Left lung (tissue), 10 donors: ENCODE data around the gene SS18L1. TPM values are rescaled to one million over a fixed set of nuclear protein-coding genes. Genes with fewer than 3 reads are reported as not detected.

Experiments
- ATAC-seq: fragments of 200-7000 bp; cut with Tn5 transposase; one replicate; pipeline ENCODE4 v1.9.1; 2020; ENCODE audit warnings: moderate library complexity
- DNase-seq, 4 donors: peaks; one replicate each; pipeline ENCODE4 v3.0.0-alpha.2; 2013 to 2020
- H3K27ac ChIP-seq, 2 donors: fragments of 200-600 bp; sonication (generic) in 1 of 2; one replicate each; pipeline versions ENCODE4 v1.5.0 to v1.8.0; 2020 to 2021
- H3K27me3 ChIP-seq, 2 donors: fragments of 200-600 bp; sonication (generic) in 1 of 2; one replicate each; pipeline versions ENCODE4 v1.5.0 to v1.8.0; 2020 to 2021
- H3K36me3 ChIP-seq, 2 donors: fragments of 200-600 bp; sonication (generic) in 1 of 2; one replicate each; pipeline versions ENCODE4 v1.5.0 to v1.8.0; 2020 to 2021
- H3K4me1 ChIP-seq, 2 donors: fragments of 200-600 bp; one replicate each; pipeline ENCODE4 v1.8.0; 2021
- H3K4me3 ChIP-seq, 2 donors: fragments of 200-600 bp; sonication (generic) in 1 of 2; one replicate each; pipeline versions ENCODE4 v1.5.0 to v1.8.0; 2020 to 2021; ENCODE audit warnings: mild to moderate bottlenecking in 1 of 2
- H3K9me3 ChIP-seq, 2 donors: fragments of 200-600 bp; sonication (generic) in 1 of 2; one replicate each; pipeline versions ENCODE4 v1.5.0 to v1.8.0; 2020 to 2021
- CTCF ChIP-seq, 2 donors: fragments of 200-600 bp; sonication (generic) in 1 of 2; IDR thresholded peaks; one replicate each; pipeline versions ENCODE4 v1.5.0 to v1.8.0; 2021; ENCODE audit warnings: antibody characterized with exemption in 2 of 2
- intact Hi-C, 2 donors: fragments of 100-400 bp; cut with DNase I; formaldehyde crosslinking; loops; one replicate each; pipeline versions ENCODE4 v1.11.2 to v1.14.2; 2022
- polyA plus RNA-seq, 6 donors: library from polyadenylated mRNA; unstranded; fragments of 120-200 nt; gene quantifications; one replicate each; pipeline ENCODE4 v1.2.1, GENCODE V29; 2013; ENCODE audit not compliant: insufficient read length in 6 of 6
- total RNA-seq, 2 donors: library from RNA; stranded (reverse); fragmentation: NEBNext Ultra II Directional; extraction: Animal tissue kit (Norgen Biotek cat#: 25700); gene quantifications; one replicate each; pipeline ENCODE4 v1.2.1, GENCODE V29; 2021
- donor health status: DM: no; HTN: yes; CAD: no.
- donor health status: DM: no; HTN: no; CAD: no.

SS18L1 gene
- total and polyA plus RNA-seq, 8 donors, result 14.6 to 30.0 (median 21.7) TPM

- ATAC-seq, result no peak
- Histone ChIP-seq H3K27ac (no peak overlapping the region), H3K36me3 (peaks cover 3 to 88% of the 10 kb centered on the region in 2 donors), H3K9me3 (no peaks in the 10 kb centered on the region), H3K4me1 (no peaks in the 10 kb centered on the region), H3K27me3 (no peaks in the 10 kb centered on the region), H3K4me3 (no peak overlapping the region)
- intact Hi-C loops, result no loop called here
- no peak for TF ChIP-seq CTCF (IDR thresholded peaks at IDR 0.05)
- peak in 1 of 4 donors; percentile 74 for DNase-seq
These were observed 22.3 kb downstream of the SS18L1 start for GRCh38 chr20:62165762-62166399.

- intact Hi-C loops, result no loop called here
- no peaks in the 10 kb centered on the region for H3K27me3 ChIP-seq
- H3K27ac ChIP-seq, result no peak overlapping the region
- ATAC-seq (no peak), DNase-seq (peak in 1 of 4 donors; percentile 41)
- no peaks in the 10 kb centered on the region for H3K9me3 ChIP-seq
- TF ChIP-seq CTCF (IDR thresholded peaks at IDR 0.05), result no peak
- peaks cover 3 to 74% of the 10 kb centered on the region in 2 donors for H3K36me3 ChIP-seq
- no peaks in the 10 kb centered on the region for H3K4me1 ChIP-seq
- H3K4me3 ChIP-seq, result no peak overlapping the region
These were observed 23.9 kb downstream of the SS18L1 start for GRCh38 chr20:62167474-62167873.

GRCh38 chr20:62168061-62168460 lies 24.5 kb downstream of the SS18L1 start:
- intact Hi-C loops, result no loop called here
- H3K36me3 ChIP-seq, result peaks cover 3 to 74% of the 10 kb centered on the region in 2 donors
- ATAC-seq, result no peak

GRCh38 chr20:62168890-62169435 lies 25.4 kb downstream of the SS18L1 start:
- TF ChIP-seq CTCF (IDR thresholded peaks at IDR 0.05), result no peak
- peak in 1 of 4 donors; percentile 56 for DNase-seq

More at GRCh38 chr20:62168061-62168460, 24.5 kb downstream of the SS18L1 start:
- Histone ChIP-seq H3K4me1 (no peaks in the 10 kb centered on the region), H3K4me3 (no peak overlapping the region), H3K27ac (no peak overlapping the region), H3K27me3 (no peaks in the 10 kb centered on the region), H3K9me3 (no peaks in the 10 kb centered on the region)
- DNase-seq, result peak in 1 of 4 donors; percentile 5
- no peak for TF ChIP-seq CTCF (IDR thresholded peaks at IDR 0.05)

DNA sequence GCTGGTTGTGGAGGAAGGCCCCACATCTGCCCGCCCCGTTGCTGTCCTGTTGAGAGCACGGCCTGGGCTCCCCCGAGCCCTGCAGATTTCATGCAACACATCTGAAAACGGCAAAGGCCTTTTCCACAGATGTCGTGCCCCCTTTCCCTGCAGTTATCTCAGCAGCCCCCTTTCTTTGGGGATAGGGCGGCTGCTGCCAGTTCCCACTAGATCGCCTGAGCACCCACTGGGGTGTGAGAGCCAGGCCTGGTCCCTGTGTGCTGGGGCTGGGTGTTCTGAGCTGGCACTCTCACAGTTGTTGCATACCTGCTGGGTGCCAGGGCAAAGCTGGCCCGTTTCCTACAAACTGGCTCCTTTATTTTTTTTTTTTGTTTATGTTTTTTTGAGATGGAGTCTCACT lies 27.0 kb downstream of the SS18L1 start:
- intact Hi-C loops, result no loop called here
- Histone ChIP-seq H3K27me3 (no peaks in the 10 kb centered on the region), H3K9me3 (no peaks in the 10 kb centered on the region), H3K36me3 (peaks cover 0 to 73% of the 10 kb centered on the region in 2 donors), H3K27ac (no peak overlapping the region), H3K4me3 (no peak overlapping the region), H3K4me1 (no peaks in the 10 kb centered on the region)
- ATAC-seq (no peak), DNase-seq (peak in 1 of 4 donors; percentile 47)
- TF ChIP-seq CTCF (IDR thresholded peaks at IDR 0.05), result no peak

More at GRCh38 chr20:62168890-62169435, 25.4 kb downstream of the SS18L1 start:
- Histone ChIP-seq H3K4me3 (no peak overlapping the region), H3K36me3 (peaks cover 0 to 73% of the 10 kb centered on the region in 2 donors), H3K27ac (no peak overlapping the region), H3K27me3 (no peaks in the 10 kb centered on the region), H3K9me3 (no peaks in the 10 kb centered on the region), H3K4me1 (no peaks in the 10 kb centered on the region)
- ATAC-seq, result no peak
- intact Hi-C loops, result no loop called here
